Breast epithelium (tissue), 4 donors: ENCODE results near the gene MACROD2. TPM values are rescaled to one million over a fixed set of nuclear protein-coding genes. Genes with fewer than 3 reads are reported as not detected.

Experiments
- DNase-seq, 2 donors: peaks; one replicate each; pipeline ENCODE4 v3.0.0-alpha.2; 2019; ENCODE audit warnings: low spot score in 2 of 2
- H3K27ac ChIP-seq, 2 donors: fragments of 200-600 bp; sonication (generic) in 1 of 2; one replicate each; pipeline ENCODE4 v1.5.1; 2016 to 2019; ENCODE audit warnings: mild to moderate bottlenecking in 1 of 2
- H3K27me3 ChIP-seq, 2 donors: fragments of 200-600 bp; sonication (generic) in 1 of 2; one replicate each; pipeline versions ENCODE4 v1.5.1 to v1.6.0; 2017 to 2019; ENCODE audit warnings: control low read depth in 1 of 2, mild to moderate bottlenecking in 1 of 2
- H3K36me3 ChIP-seq: fragments of 200-600 bp; one replicate; pipeline ENCODE4 v1.5.1; 2019
- H3K4me1 ChIP-seq, 2 donors: fragments of 200-600 bp; sonication (generic); one replicate each; pipeline ENCODE4 v1.5.1; 2016 to 2019; ENCODE audit warnings: control low read depth in 1 of 2
- H3K4me3 ChIP-seq, 3 donors: fragments of 200-600 bp; sonication (generic); 1 replicate in 2 of 3; 2 replicates in 1 of 3; pipeline ENCODE4 v1.5.1; 2016 to 2019; ENCODE audit warnings: mild to moderate bottlenecking in 3 of 3, moderate library complexity in 2 of 3
- H3K9me3 ChIP-seq, 2 donors: fragments of 200-600 bp; sonication (generic) in 1 of 2; one replicate each; pipeline ENCODE4 v1.5.1; 2016 to 2019; ENCODE audit warnings: control low read depth in 1 of 2
- POLR2A ChIP-seq: fragments of 450-650 bp; IDR thresholded peaks from one replicate; pipeline ENCODE4 v1.6.1; 2016; ENCODE audit warnings: antibody characterized with exemption, mild to moderate bottlenecking, moderate library complexity
- POLR2AphosphoS5 ChIP-seq, 3 donors: sonication (generic); formaldehyde crosslinking; IDR thresholded peaks; one replicate each; pipeline ENCODE4 v1.6.1; 2017; ENCODE audit warnings: antibody characterized with exemption in 3 of 3
- intact Hi-C: fragments of 100-400 bp; cut with DNase I; formaldehyde crosslinking; loops from one replicate; pipeline ENCODE4 v1.15.1; 2023; ENCODE audit warnings: low total_unique reads
- total RNA-seq, 3 donors: library from RNA; depleted of rRNA; stranded (reverse); fragments of >200 nt; gene quantifications; one replicate each; pipeline ENCODE4 v1.1.0, GENCODE V29; 2016
- TF ChIP-seq, protein P1 (sequence below), 3 donors: fragments of 450-650 bp; IDR thresholded peaks; one replicate each; pipeline ENCODE4 v1.5.1; 2016 to 2017; ENCODE audit warnings: antibody characterized with exemption in 3 of 3, mild to moderate bottlenecking in 3 of 3, moderate library complexity in 3 of 3

Gene MACROD2
- total RNA-seq, 3 donors from 2014 or later, result 6.7 to 26.8 (median 8.8) TPM

DNA sequence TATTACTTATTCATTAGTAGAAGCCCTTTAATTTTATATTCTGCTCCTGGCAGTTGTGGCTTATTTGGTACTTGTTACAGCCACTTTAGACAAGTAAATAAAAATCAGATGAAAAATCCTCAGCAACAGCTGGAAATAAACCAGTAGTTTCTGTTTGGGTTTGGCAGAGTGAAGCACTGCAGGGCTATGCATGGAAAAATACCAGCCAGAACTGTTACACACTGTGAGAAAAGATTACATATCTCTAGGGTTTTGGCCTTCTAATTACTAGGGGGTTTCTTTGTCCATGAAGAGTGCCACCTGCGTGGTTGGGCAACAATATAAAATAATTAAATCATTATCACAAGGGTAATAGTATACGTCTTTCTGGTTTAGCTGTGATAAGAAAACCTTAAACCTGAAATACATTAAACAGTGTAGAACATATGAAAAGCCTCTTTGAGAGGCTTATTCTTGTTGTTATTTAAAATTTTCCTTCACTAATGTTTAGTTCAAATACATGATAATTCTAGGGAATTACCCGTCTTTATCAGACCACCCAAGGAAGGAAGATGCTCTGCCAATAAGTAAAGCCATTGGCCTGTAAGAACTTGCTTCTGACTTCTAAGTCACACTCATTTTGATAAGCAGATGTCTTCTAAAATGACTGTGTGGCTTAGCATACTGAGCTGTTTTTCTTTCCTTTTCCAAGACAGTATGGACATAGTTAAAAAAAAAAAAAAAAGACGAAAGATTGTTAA is 662.1 kb downstream of the MACROD2 start:
- TF ChIP-seq POLR2A (no peak), POLR2AphosphoS5 (IDR thresholded peaks at IDR 0.05) (no peak)
- TF ChIP-seq, protein P1, sequence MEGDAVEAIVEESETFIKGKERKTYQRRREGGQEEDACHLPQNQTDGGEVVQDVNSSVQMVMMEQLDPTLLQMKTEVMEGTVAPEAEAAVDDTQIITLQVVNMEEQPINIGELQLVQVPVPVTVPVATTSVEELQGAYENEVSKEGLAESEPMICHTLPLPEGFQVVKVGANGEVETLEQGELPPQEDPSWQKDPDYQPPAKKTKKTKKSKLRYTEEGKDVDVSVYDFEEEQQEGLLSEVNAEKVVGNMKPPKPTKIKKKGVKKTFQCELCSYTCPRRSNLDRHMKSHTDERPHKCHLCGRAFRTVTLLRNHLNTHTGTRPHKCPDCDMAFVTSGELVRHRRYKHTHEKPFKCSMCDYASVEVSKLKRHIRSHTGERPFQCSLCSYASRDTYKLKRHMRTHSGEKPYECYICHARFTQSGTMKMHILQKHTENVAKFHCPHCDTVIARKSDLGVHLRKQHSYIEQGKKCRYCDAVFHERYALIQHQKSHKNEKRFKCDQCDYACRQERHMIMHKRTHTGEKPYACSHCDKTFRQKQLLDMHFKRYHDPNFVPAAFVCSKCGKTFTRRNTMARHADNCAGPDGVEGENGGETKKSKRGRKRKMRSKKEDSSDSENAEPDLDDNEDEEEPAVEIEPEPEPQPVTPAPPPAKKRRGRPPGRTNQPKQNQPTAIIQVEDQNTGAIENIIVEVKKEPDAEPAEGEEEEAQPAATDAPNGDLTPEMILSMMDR (IDR thresholded peaks at IDR 0.05), result no peak
- Histone ChIP-seq H3K9me3 (no peaks in the 10 kb centered on the region), H3K27me3 (no peaks in the 10 kb centered on the region), H3K4me1 (no peaks in the 10 kb centered on the region), H3K4me3 (no peak overlapping the region), H3K27ac (no peak overlapping the region), H3K36me3 (no peaks in the 10 kb centered on the region)
- intact Hi-C loops, result no loop called here
- DNase-seq, result no peak

DNA sequence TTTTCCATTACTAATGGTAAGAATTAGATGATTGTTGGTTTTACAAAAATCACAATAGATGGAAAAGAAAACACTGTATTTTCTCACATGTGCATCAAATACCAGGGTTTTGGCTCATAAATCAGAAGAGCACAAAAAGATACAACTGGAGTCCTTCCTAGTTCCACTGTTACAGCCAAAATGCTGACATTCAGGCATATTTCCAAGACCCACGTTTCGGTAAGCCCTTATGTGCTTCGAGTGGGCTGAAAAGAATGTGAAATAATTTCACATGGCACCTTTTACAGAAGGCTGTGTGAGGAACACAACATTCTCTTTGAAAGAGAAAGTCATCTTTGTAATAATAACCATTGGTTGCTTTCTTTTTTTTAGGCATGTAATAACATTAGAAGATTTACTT is 668.8 kb downstream of the MACROD2 start:
- no peak for TF ChIP-seq POLR2A
- TF ChIP-seq, protein P1 (IDR thresholded peaks at IDR 0.05), result no peak
- no peak for TF ChIP-seq POLR2AphosphoS5 (IDR thresholded peaks at IDR 0.05)
- Histone ChIP-seq H3K27ac (no peak overlapping the region), H3K27me3 (no peaks in the 10 kb centered on the region), H3K4me3 (no peak overlapping the region), H3K4me1 (no peaks in the 10 kb centered on the region), H3K9me3 (no peaks in the 10 kb centered on the region), H3K36me3 (no peaks in the 10 kb centered on the region)
- intact Hi-C loops, result no loop called here
- no peak for DNase-seq

DNA sequence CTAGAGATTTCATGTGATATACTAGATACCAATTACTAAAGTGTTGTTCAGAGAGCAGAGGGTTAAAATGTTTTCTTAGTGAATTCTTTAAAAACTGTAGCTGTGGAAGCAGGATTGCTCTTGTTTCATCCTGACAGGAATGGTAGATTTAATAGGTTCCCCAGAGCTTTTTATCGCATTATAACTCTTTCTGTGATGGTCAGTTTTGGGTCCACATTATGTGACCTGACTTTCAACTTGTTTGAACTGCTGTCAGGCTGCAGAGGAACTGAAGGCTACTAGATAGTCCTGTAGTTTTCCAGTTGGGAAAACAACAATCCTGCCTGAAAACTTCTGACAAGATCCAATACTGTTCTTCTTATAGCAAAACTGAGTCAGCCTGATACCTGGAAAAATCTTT is 671.4 kb downstream of the MACROD2 start:
- no peak overlapping the region for H3K4me3 ChIP-seq
- H3K36me3 ChIP-seq, result no peaks in the 10 kb centered on the region
- H3K9me3 ChIP-seq, result no peaks in the 10 kb centered on the region
- H3K4me1 ChIP-seq, result no peaks in the 10 kb centered on the region
- DNase-seq, result no peak
- no peaks in the 10 kb centered on the region for H3K27me3 ChIP-seq
- intact Hi-C loops, result no loop called here
- no peak overlapping the region for H3K27ac ChIP-seq
- TF ChIP-seq POLR2A, result no peak
- TF ChIP-seq POLR2AphosphoS5 (IDR thresholded peaks at IDR 0.05), result no peak
- TF ChIP-seq, protein P1 (IDR thresholded peaks at IDR 0.05), result no peak

DNA sequence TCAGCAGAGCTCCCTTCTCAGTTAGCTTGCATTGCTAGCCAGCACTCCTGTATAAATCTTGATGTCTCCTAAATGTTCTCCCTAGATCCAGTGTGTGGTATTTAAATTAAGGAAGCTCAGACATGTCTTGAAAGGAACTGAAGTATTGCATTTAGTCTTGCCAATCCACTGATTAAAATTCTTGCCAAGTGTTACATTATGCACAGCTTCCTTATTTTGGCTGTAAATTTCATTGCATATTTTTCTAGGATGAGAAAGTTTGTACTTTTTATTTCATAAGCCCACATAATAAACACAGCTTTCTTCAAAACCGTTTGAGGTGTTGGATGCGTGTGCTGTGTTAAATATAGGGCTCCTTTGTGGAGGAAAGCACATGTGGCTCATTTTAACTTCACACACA is 671.9 kb downstream of the MACROD2 start:
- no peak for DNase-seq
- H3K27me3 ChIP-seq, result no peaks in the 10 kb centered on the region
- no peak overlapping the region for H3K4me3 ChIP-seq
- H3K4me1 ChIP-seq, result no peaks in the 10 kb centered on the region
- H3K27ac ChIP-seq, result no peak overlapping the region
- intact Hi-C loops, result no loop called here
- no peaks in the 10 kb centered on the region for H3K36me3 ChIP-seq
- no peaks in the 10 kb centered on the region for H3K9me3 ChIP-seq
- TF ChIP-seq, protein P1 (IDR thresholded peaks at IDR 0.05), result no peak
- TF ChIP-seq POLR2AphosphoS5 (IDR thresholded peaks at IDR 0.05) (no peak), POLR2A (no peak)

DNA sequence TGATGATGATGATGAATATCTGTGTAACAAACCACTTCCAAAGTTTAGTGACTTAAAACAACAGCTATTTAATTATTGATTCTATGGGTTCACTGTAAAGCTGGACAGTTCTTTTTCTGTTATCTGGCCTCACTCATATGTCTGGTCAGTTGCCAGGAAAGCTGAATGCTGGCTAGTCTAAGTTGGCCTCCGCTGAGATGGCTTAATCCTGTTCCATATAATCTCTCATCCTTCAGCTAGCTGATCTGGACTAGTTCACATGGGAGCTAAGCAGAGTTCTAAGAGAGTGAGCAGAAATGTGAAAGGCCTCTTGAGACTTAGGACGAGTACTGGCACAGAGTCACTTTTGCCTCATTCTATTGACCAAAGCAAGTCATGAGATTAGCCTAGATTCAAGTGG is 676.8 kb downstream of the MACROD2 start:
- H3K4me3 ChIP-seq, result no peak overlapping the region
- DNase-seq, result no peak
- H3K27ac ChIP-seq, result no peak overlapping the region
- no peaks in the 10 kb centered on the region for H3K4me1 ChIP-seq
- no peaks in the 10 kb centered on the region for H3K9me3 ChIP-seq
- no peak for TF ChIP-seq POLR2A
- no peaks in the 10 kb centered on the region for H3K27me3 ChIP-seq
- intact Hi-C loops, result no loop called here
- no peaks in the 10 kb centered on the region for H3K36me3 ChIP-seq

DNA sequence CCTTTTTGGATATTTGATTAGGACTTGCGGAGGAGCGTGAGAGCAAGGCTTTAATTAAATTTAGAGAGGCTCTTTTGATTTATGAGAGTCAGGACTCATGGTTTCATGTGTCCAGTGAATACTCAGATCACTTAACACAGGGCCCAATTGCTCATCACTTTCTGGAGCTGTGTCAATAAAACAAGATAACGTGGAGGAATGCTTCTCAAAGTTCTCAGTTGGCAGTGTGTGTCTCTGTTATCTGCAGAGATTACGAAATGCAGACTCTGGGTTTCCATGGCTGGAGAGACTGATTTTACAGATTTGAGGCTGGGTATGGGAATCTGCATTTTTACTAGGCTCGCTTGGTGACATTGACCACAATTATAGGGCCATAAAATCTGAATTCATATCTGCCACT is 677.8 kb downstream of the MACROD2 start:
- no peak overlapping the region for H3K4me3 ChIP-seq
- intact Hi-C loops, result no loop called here
- TF ChIP-seq POLR2A, result no peak
- TF ChIP-seq, protein P1 (IDR thresholded peaks at IDR 0.05), result no peak
- TF ChIP-seq POLR2AphosphoS5 (IDR thresholded peaks at IDR 0.05), result no peak
- no peaks in the 10 kb centered on the region for H3K9me3 ChIP-seq
- no peaks in the 10 kb centered on the region for H3K36me3 ChIP-seq
- no peaks in the 10 kb centered on the region for H3K27me3 ChIP-seq
- no peak for DNase-seq
- H3K27ac ChIP-seq, result no peak overlapping the region
- H3K4me1 ChIP-seq, result no peaks in the 10 kb centered on the region
